Prostate gland (tissue), 2 donors: Measurements from ENCODE around the gene SPARCL1. TPM values are rescaled to one million over a fixed set of nuclear protein-coding genes. Genes with fewer than 3 reads are reported as not detected.
"Not testable (repeated sequence)": the region's sequence is repeated elsewhere in the genome, so short reads cannot be mapped to it uniquely, and the experiment has no call there.

Source experiments
- DNase-seq: peaks from one replicate; pipeline ENCODE4 v3.0.0-alpha.2; 2019; ENCODE audit warnings: low spot score
- H3K27ac ChIP-seq, 2 donors: fragments of 200-600 bp; sonication (generic); 2 replicates each; pipeline ENCODE4 v1.5.1; 2017 to 2019
- H3K27me3 ChIP-seq: fragments of 200-600 bp; sonication (generic); replicated peaks from 2 replicates; pipeline ENCODE4 v1.5.1; 2019; ENCODE audit not compliant: insufficient read depth
- H3K36me3 ChIP-seq, 2 donors: fragments of 200-600 bp; sonication (generic); 1 replicate in 1 of 2; 2 replicates in 1 of 2; pipeline versions ENCODE4 v1.5.1 to v1.8.1; 2017 to 2019
- H3K4me1 ChIP-seq: fragments of 200-600 bp; sonication (generic); replicated peaks from 2 replicates; pipeline ENCODE4 v1.5.1; 2019
- H3K4me3 ChIP-seq, 2 donors: fragments of 200-600 bp; sonication (generic); 2 replicates each; pipeline ENCODE4 v1.5.1; 2017 to 2019
- H3K9me3 ChIP-seq: fragments of 200-600 bp; sonication (generic); 2 replicates; pipeline ENCODE4 v1.5.1; 2017
- POLR2A ChIP-seq: fragments of 450-650 bp; IDR thresholded peaks from one replicate; pipeline ENCODE4 v1.6.1; 2016; ENCODE audit warnings: antibody characterized with exemption, mild to moderate bottlenecking
- POLR2AphosphoS5 ChIP-seq: sonication (generic); formaldehyde crosslinking; IDR thresholded peaks from one replicate; pipeline ENCODE4 v1.6.1; 2017; ENCODE audit warnings: antibody characterized with exemption
- WGBS: methylation state at CpG from one replicate; pipeline ENCODE4 v1.1.5; 2018; 5-methylcytosine and 5-hydroxymethylcytosine counted together
- intact Hi-C: fragments of 100-400 bp; cut with DNase I; formaldehyde crosslinking; loops from one replicate; pipeline ENCODE4 v1.14.2; 2022
- total RNA-seq, 2 donors: library from RNA; depleted of rRNA; stranded (reverse); fragments of >200 nt; gene quantifications; one replicate each; pipeline ENCODE4 v1.1.0, GENCODE V29; 2016
- TF ChIP-seq, protein P1 (sequence below), 4 experiments: fragments of 200-600 bp in 2 of 4; fragments of 450-650 bp in 2 of 4; sonication (generic) in 2 of 4; IDR thresholded peaks; 1 replicate in 3 of 4; 2 replicates in 1 of 4; pipeline ENCODE4 v1.5.1; 2016 to 2019; ENCODE audit warnings: antibody characterized with exemption in 4 of 4, mild to moderate bottlenecking in 2 of 4, moderate library complexity in 2 of 4

The SPARCL1 gene
- total RNA-seq, 2 donors from 2014 or later = 248 to 377 TPM

- intact Hi-C loops = loop anchor here (5.0 to 10.0 kb wide), 2 partner anchors 104 to 374 kb away; partner anchors contain the start of gene MEPE
- TF ChIP-seq POLR2AphosphoS5 = no peak
- TF ChIP-seq POLR2A = no peak
- TF ChIP-seq, protein P1, sequence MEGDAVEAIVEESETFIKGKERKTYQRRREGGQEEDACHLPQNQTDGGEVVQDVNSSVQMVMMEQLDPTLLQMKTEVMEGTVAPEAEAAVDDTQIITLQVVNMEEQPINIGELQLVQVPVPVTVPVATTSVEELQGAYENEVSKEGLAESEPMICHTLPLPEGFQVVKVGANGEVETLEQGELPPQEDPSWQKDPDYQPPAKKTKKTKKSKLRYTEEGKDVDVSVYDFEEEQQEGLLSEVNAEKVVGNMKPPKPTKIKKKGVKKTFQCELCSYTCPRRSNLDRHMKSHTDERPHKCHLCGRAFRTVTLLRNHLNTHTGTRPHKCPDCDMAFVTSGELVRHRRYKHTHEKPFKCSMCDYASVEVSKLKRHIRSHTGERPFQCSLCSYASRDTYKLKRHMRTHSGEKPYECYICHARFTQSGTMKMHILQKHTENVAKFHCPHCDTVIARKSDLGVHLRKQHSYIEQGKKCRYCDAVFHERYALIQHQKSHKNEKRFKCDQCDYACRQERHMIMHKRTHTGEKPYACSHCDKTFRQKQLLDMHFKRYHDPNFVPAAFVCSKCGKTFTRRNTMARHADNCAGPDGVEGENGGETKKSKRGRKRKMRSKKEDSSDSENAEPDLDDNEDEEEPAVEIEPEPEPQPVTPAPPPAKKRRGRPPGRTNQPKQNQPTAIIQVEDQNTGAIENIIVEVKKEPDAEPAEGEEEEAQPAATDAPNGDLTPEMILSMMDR (IDR thresholded peaks at IDR 0.05) = no peak
- DNase-seq = no peak
These were observed 67.9 kb downstream of the SPARCL1 start for GRCh38 chr4:87461281-87461700.

GRCh38 chr4:87458913-87459312 lies 70.3 kb downstream of the SPARCL1 start:
- TF ChIP-seq POLR2AphosphoS5 = no peak
- TF ChIP-seq, protein P1 (IDR thresholded peaks at IDR 0.05) = no peak
- DNase-seq = no peak
- Histone ChIP-seq H3K9me3 (no peaks in the 10 kb centered on the region), H3K27me3 (no peaks in the 10 kb centered on the region), H3K4me1 (no peaks in the 10 kb centered on the region), H3K4me3 (no peak overlapping the region), H3K27ac (no peak overlapping the region), H3K36me3 (no peaks in the 10 kb centered on the region)
- intact Hi-C loops = no loop called here
- WGBS = 98% methylated on average over 4 of the region's 4 CpGs

More at GRCh38 chr4:87461281-87461700, 67.9 kb downstream of the SPARCL1 start:
- H3K9me3 ChIP-seq = no peaks in the 10 kb centered on the region
- no peaks in the 10 kb centered on the region for H3K36me3 ChIP-seq
- no peak overlapping the region for H3K4me3 ChIP-seq
- no peaks in the 10 kb centered on the region for H3K27me3 ChIP-seq
- no peaks in the 10 kb centered on the region for H3K4me1 ChIP-seq
- no peak overlapping the region for H3K27ac ChIP-seq

DNA sequence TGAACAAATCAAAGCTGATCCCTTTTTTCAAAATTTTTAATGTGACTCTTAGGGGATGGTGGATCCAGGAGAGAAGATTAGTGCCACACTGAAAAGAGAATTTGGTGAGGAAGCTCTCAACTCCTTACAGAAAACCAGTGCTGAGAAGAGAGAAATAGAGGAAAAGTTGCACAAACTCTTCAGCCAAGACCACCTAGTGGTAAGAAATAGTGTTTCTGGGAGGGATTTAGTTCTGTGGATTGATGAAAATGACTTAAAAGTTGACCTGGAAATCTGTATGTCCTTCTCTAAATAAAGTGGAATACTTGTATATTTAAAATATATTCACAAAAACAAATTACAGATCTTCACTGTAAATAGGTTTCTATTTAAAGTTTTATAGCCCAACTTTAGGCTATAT lies 77.6 kb downstream of the SPARCL1 start:
- Histone ChIP-seq H3K36me3 (no peaks in the 10 kb centered on the region), H3K4me1 (no peaks in the 10 kb centered on the region), H3K27ac (no peak overlapping the region), H3K9me3 (no peaks in the 10 kb centered on the region), H3K4me3 (no peak overlapping the region), H3K27me3 (no peaks in the 10 kb centered on the region)
- DNase-seq = no peak
- TF ChIP-seq POLR2A (no peak), POLR2AphosphoS5 (no peak)
- TF ChIP-seq, protein P1 (IDR thresholded peaks at IDR 0.05) = no peak
- intact Hi-C loops = no loop called here

DNA sequence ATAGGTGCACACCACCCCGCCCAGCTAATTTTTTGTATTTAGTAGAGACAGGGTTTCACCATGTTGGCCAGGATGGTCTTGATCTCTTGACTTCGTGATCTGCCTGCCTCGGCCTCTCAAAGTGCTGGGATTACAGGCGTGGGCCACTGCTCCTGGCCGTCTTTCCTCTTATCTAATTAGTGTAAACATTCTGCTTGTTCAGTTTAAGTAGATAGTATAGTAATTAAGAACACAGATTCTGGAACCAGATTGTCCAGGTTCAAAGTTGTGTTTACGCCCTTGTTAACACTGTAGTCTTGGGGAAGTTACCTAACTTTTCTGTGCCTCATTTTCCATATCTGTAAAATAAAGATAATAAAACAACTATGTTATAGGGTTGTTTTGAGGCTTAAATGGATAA lies 82.8 kb downstream of the SPARCL1 start:
- intact Hi-C loops = not testable (repeated sequence)

GRCh38 chr4:87445964-87446363 lies 83.2 kb downstream of the SPARCL1 start:
- 68% methylated on average over 3 of the region's 3 CpGs for WGBS
- H3K36me3 ChIP-seq = no peaks in the 10 kb centered on the region

More for the DNA sequence above, 82.8 kb downstream of the SPARCL1 start:
- H3K27ac ChIP-seq, H3K4me1 ChIP-seq, DNase-seq, H3K36me3 ChIP-seq, H3K4me3 ChIP-seq, H3K27me3 ChIP-seq, H3K9me3 ChIP-seq: not testable (repeated sequence)
- WGBS = 87% methylated on average over 6 of the region's 6 CpGs

More at GRCh38 chr4:87445964-87446363, 83.2 kb downstream of the SPARCL1 start:
- no peaks in the 10 kb centered on the region for H3K27me3 ChIP-seq
- DNase-seq = peak; percentile 19
- H3K9me3 ChIP-seq = no peaks in the 10 kb centered on the region
- TF ChIP-seq POLR2AphosphoS5 = peak; percentile 21
- TF ChIP-seq, protein P1 (IDR thresholded peaks at IDR 0.05) = no peak
- intact Hi-C loops = no loop called here
- no peak overlapping the region for H3K27ac ChIP-seq
- H3K4me3 ChIP-seq = no peak overlapping the region
- no peaks in the 10 kb centered on the region for H3K4me1 ChIP-seq
